ENCODE data around the gene TMEM161B.
"Not testable (repeated sequence)": the region's sequence is repeated elsewhere in the genome, so short reads cannot be mapped to it uniquely, and the experiment has no call there.

The TMEM161B gene

GRCh38 chr5:88183255-88183654 lies 85.4 kb downstream of the TMEM161B start:
- no peak for DNase-seq (ENCODE audit: low read depth in 2 of 2)

- DNase-seq (ENCODE audit: low read depth in 2 of 2) = not testable (repeated sequence)
These were observed 91.2 kb downstream of the TMEM161B start for GRCh38 chr5:88177486-88177885.

DNA sequence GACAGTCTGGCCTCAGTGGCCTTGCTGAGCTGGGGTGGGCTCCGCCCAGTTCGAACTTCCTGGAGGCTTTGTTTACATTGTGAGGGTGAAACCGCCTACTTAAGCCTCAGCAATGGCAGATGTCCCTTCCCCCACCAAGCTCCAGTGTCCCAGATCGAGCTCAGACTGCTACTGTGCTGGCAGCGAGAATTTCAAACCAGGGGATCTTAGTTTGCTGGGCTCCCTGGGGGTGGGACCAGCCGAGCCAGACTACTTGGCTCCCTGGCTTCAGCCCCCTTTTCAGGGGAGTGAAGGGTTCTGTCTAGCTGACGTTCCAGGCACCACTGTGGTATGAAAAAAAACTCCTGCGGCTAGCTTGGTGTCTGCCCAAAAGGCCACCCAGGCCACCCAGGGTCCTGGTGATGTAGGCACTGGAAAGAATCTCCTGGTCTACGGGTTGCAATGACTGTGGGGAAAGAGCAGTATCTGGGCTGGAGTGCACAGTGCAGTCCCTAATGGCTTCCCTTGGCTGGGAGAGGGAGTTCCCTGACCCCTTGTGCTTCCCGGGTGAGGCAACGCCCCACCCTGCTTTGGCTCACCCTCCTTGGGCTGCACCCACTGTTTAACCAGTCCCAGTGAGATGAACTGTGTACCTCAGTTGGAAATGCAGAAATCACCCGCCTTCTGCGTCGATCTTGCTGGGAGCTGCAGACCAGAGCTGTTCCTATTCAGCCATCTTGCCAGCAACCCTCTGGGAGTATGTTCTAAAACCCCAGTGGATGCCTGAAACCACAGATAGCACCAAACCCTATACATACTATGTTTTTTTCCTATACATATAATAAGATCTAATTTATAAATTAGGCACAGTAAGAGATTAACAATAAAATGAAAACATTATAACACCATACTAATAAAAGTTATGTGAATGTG lies 95.5 kb downstream of the TMEM161B start:
- no peak for DNase-seq (ENCODE audit: low read depth in 2 of 2)

DNA sequence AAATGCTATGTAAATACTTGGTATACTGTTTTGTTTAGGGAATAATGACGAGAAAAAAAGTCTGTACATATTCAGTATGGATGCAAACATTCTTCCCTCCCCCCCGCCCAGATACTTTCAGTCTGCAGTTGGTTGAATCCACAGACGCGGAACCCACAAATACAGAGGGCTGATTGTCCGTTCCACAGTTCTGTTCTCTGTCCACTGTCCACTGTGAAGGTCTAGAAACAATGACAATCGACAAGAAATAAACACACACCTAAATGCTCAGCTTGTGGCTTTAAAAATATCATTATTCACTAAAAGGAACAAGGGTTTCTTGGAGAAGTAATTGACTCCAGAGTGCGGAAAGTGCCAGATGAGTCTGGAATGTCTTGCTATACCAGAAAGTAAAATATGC lies 109.1 kb downstream of the TMEM161B start:
- no peak for DNase-seq (ENCODE audit: low read depth in 2 of 2)

- DNase-seq (ENCODE audit: low read depth in 2 of 2) = no peak
These were observed 110.6 kb downstream of the TMEM161B start for GRCh38 chr5:88158056-88158455.

DNA sequence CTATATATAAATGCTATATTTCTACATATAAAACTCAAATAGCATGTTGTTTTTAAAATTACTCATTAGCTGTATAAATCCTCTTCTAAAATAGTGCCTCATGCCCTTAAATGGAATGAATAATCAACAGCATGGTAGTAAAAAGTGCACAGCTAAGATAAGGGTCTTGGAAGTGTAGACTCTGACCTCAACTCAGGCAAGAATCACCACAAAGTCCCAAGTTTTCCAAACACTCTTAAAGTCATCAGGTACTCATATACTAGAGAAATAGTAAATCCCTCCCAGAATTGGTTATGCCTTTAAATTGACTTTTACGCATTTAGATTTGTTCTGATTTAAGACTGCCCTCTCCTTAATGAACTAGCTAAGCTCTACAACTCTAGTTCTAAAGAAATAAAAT lies 113.8 kb downstream of the TMEM161B start:
- DNase-seq (ENCODE audit: low read depth in 2 of 2) = no peak

GRCh38 chr5:88150747-88151146 lies 117.9 kb downstream of the TMEM161B start:
- no peak for DNase-seq (ENCODE audit: low read depth in 2 of 2)

DNA sequence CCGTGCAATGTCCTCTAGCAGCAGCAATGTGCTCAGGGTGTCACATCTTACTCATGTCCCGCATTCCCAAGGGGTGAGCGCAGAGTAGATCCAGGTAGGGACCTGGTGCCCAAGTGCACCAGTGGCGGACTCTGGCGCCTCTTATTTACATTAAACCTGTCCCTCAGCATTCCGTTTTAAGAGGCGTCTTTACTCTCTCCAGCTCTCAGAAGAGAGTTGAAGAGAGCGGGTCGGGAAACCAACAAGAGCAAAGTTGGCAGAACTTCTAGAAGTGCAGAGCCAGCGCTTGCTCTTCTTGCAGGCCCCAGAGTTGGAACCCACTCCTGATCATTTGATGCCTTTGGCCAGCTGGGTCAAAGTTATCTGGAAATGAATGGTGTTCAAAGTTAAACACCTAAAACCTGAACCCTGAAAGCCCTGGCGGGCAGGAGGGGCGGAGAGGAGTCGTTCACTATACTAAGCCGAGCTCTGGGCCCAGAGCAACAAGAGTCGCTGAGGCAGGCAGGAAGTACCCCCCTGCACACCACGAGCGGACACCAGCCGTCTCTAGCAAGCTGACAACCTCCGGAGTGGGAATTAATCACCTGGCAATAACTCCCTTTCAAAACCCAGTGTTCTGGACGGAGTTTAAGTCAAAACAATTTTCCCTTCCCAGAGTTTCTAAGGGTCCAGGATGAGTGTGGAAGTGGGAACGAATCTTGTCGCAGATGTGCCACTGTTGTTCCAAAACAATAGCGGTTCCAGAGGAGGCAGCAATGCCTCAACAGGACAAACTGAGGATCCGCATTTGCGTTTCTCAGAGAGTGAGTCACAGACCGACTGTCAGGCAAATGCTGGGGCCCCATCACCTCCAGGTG lies 122.8 kb downstream of the TMEM161B start:
- DNase-seq (ENCODE audit: low read depth in 2 of 2) = no peak

DNA sequence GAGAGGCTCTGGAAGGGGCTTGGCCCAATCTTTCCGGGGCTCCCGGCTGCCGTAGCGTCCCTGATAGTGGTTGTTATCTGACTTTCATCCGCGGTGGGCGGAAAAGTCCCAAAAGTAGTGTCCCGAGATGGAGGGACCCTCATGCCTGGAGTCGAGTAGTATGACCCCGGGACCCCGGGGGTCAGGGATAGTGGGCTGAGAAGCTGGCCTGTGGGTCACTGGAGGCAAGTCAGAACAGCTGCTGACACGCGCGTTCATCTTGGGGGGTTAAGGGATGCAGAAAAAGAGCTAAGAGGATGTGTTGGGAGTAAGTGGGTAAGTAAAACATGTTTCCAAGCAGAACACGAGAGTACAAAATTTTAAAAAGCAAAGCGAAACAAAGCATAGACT lies 123.4 kb downstream of the TMEM161B start:
- DNase-seq (ENCODE audit: low read depth in 2 of 2) = no peak
